ENCODE data around the gene GFM2.
"Not testable (repeated sequence)": the region's sequence is repeated elsewhere in the genome, so short reads cannot be mapped to it uniquely, and the experiment has no call there.

The GFM2 gene, protein sequence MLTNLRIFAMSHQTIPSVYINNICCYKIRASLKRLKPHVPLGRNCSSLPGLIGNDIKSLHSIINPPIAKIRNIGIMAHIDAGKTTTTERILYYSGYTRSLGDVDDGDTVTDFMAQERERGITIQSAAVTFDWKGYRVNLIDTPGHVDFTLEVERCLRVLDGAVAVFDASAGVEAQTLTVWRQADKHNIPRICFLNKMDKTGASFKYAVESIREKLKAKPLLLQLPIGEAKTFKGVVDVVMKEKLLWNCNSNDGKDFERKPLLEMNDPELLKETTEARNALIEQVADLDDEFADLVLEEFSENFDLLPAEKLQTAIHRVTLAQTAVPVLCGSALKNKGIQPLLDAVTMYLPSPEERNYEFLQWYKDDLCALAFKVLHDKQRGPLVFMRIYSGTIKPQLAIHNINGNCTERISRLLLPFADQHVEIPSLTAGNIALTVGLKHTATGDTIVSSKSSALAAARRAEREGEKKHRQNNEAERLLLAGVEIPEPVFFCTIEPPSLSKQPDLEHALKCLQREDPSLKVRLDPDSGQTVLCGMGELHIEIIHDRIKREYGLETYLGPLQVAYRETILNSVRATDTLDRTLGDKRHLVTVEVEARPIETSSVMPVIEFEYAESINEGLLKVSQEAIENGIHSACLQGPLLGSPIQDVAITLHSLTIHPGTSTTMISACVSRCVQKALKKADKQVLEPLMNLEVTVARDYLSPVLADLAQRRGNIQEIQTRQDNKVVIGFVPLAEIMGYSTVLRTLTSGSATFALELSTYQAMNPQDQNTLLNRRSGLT

DNA sequence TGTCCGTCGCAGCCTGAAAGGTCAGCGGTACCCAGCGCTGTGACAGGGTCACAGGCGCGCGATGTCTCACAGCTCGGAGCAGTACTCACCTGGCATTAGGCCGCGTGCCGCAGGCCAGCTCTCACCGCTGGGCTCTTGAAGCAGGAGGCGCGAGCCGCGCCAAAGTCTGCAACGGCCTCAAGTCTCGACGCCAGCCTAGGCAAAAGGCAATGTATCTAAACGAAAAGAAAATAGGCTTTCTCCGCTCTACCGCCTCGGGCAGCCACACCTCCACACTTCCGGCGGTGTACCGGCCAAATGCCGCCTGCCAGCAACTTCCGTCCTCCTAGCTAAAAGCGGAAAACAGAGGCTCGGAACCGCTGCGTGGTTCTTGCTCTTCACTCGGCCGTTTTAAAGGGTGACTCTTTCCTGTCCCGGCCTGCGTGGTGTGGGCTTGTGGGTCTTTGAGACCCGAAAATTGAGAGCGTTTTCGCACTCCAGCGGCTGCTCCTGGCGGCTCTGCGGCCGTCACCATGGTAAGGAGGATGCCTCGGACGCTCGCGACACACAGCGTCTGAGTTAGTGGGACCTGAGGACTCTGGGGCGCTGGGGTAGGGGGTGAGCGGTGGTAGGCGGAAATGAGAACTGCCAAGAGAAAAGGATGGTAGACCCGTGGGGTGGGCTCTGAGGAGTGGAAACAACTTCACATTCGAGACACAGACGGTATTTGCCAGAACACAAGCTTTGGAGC is at the start of gene GFM2, which contains the start of gene NSA2:
GFM2 (minus strand) TSS at position 269 of the 730 bp plus-strand sequence. CDS start 3,375 bp downstream, outside the sequence.
NSA2 (plus strand) TSS at position 401 of the 730 bp plus-strand sequence; CDS start at position 513, 112 bp downstream.
- TF ChIP-seq, protein P1, sequence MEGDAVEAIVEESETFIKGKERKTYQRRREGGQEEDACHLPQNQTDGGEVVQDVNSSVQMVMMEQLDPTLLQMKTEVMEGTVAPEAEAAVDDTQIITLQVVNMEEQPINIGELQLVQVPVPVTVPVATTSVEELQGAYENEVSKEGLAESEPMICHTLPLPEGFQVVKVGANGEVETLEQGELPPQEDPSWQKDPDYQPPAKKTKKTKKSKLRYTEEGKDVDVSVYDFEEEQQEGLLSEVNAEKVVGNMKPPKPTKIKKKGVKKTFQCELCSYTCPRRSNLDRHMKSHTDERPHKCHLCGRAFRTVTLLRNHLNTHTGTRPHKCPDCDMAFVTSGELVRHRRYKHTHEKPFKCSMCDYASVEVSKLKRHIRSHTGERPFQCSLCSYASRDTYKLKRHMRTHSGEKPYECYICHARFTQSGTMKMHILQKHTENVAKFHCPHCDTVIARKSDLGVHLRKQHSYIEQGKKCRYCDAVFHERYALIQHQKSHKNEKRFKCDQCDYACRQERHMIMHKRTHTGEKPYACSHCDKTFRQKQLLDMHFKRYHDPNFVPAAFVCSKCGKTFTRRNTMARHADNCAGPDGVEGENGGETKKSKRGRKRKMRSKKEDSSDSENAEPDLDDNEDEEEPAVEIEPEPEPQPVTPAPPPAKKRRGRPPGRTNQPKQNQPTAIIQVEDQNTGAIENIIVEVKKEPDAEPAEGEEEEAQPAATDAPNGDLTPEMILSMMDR (IDR thresholded peaks at IDR 0.05), result no peak
- TF ChIP-seq ZFX (IDR thresholded peaks at IDR 0.05; ENCODE audit: borderline replicate concordance), result no peak
- H3K27ac ChIP-seq, result peak within 1 kb of the TSS; percentile 82

DNA sequence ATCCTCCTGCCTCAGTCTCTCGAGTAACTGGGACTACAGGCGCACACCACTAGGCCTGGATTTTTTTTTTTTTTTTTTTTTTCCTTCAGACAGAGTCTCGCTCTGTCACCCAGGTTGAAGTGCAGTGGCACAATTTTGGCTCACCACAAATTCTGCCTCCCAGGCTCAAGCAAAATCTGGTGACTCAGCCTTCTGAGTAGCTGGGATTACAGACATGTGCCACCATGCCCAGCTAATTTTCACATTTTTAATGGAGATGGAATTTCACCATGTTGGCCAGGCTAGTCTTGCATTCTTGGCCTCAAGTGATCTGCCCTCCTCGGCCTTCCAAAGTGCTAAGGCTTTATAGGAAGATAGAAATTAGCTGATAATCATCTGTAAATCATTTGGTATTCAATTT is 44.0 kb upstream of the GFM2 start:
- H3K27ac ChIP-seq, result no peak overlapping the region
- TF ChIP-seq, protein P1 (IDR thresholded peaks at IDR 0.05), result no peak
- TF ChIP-seq ZFX (IDR thresholded peaks at IDR 0.05; ENCODE audit: borderline replicate concordance), result no peak

DNA sequence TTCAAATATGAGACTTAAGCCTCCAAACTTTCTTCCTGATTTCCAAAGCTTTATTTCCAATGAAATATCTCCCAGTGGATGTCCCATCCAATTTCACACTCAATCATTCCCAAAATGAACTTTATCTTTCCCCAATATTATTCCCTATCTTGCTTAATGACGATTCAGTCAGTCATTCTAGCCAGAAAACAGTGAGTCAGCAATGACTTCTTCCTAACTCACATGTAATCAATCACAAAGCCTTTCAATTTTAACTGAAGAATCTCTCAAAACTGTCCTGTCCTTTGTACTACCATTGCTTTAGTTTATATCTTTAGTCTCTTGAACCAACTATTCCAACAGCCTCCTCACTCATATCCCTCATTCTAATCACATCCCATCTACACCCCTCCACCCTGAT is 35.0 kb upstream of the GFM2 start:
- no peak overlapping the region for H3K27ac ChIP-seq
- TF ChIP-seq ZFX (IDR thresholded peaks at IDR 0.05; ENCODE audit: borderline replicate concordance), result no peak
- TF ChIP-seq, protein P1 (IDR thresholded peaks at IDR 0.05), result no peak

DNA sequence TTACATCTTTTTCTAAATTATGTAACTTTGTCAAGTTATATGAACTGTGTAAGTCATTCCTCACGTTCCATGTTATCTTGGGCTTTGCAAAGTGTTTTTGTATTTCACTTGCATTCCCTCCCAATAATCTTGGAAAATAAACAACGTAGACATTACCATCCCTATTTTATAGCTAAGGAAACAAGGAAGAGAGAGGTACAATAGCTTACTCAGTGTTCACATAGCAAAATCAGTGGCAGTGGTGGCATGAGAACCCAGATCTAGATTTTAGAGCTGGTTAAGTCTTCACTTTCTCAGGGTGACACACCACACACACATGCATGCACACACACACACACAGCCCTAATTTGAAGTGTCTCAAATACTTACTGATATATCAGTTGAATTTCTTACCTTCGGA is 34.3 kb upstream of the GFM2 start:
- no peak overlapping the region for H3K27ac ChIP-seq
- TF ChIP-seq, protein P1 (IDR thresholded peaks at IDR 0.05), result no peak
- no peak for TF ChIP-seq ZFX (IDR thresholded peaks at IDR 0.05; ENCODE audit: borderline replicate concordance)

DNA sequence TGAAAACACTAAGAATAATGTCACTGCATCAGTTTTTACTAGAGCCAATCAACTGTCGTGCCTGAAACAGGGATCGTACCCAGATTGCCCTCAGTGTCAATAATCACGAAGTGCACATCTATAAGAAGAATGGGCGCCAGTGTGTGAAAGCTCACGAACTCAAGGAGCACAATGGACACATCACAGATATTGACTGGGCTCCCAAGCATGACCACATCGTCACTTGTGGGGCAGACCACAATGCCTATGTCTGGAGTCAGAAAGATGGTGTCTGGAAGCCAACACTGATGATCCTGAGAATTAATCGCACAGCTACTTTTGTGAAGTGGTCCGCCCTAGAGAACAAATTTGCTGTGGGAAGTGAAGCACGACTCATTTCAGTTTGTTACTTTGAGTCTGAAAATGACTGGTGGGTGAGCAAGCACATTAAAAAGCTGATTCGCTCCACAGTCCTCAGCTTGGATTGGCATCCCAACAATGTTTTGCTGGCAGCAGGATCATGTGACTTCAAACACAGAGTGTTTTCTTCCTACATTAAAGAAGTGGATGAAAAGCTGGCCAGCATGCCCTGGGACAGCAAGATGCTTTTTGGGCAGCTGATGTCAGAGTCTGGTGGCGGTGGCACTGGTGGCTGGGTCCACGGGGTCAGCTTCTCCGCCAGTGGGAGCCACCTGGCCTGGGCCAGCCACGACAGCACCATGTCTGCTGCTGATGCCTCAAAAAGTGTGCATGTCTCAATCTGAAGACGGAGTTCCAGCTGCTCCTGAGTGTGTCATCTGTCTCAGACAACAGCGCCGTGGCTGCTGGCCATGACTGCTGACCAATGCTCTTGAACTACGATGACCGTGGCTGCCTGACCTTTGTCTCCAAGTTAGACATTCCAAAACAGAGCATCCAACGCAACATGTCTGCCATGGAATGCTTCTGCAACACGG is 32.3 kb upstream of the GFM2 start:
- TF ChIP-seq, protein P1 (IDR thresholded peaks at IDR 0.05), result no peak
- no peak for TF ChIP-seq ZFX (IDR thresholded peaks at IDR 0.05; ENCODE audit: borderline replicate concordance)
- H3K27ac ChIP-seq, result no peak overlapping the region

DNA sequence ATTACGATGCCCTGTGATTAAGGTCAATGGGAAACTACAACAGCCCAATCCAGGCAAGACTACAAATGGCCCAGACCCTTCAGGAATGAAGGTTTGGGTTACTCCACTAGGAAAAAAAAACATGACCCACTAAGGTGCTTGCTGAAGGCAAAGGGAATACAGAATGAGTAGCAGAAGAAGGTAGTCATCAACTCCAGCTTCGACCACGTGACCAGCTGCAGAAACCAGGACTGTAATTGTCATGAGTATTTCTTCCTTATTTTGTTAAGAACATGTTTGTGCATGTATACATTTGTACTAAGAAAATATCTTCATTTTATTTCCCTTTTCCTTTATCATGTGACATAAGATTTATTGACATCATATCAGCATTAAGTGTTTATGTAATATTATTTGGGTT is 24.8 kb upstream of the GFM2 start:
- not testable (repeated sequence) for H3K27ac ChIP-seq

All from 22Rv1 (cell line).